GM21737 (cell line): Measurements from ENCODE around the gene NDC80.

Source experiments
- ATAC-seq: cut with Tn5 transposase; IDR thresholded peaks from one replicate; pipeline ENCODE4 v1.9.1; 2021; ENCODE audit warnings: mild to moderate bottlenecking, moderate library complexity; ENCODE audit not compliant: unreplicated experiment

Gene NDC80

DNA sequence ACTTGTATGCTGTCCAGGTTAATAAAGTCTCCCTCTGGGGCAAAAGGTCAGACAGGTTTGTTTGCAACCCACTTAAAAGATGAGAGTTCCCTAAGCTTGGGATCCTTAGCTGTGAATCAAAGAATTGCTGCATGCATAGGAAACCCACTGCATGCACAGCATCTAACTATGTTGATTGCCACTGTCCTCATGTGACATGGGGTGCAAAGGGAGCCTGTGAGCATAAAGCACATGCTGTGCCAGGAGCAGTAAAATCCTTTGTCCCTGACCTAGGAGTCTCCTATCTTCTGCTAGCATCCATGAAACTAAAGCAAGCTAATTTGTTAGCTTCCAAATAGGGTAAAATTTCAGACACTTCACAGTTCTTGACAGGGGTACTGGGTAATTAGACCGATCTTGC is 13.8 kb upstream of the NDC80 start:
- ATAC-seq = no peak

DNA sequence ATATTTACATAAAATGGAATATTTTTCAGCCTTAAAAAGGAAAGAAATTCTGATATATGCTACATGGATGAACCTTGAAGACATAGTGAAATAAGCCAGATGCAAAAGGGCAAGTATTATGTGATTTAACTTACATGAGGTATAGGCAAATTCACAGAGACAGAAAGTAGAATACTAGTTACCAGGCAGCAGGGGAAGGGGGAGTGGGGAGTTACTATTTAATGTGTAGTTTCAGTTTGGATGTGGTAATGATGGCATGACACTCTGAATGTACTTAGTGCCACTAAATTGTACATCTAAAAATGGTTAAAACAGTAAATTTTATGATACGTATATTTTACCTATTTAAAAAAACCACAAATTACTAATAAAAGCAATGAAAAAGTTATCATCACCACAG is 12.1 kb upstream of the NDC80 start:
- ATAC-seq = no peak

DNA sequence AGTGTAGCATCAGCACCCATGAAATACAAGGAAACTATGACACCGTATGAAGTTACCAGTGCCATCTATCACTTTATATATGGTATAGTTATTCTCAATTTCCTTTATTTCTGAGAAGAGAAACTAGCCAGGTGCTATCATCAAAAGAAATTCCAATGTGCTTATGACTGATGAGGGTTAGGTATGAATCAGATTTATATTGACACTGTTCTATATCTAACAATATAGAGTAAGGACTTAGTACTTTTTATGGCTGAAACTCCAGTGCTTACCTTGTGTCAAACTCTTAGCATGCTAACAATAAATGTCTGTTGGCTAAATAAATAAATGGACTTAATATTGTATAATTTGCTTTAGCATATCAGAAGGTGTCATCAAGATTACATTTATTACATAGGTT is 7.0 kb upstream of the NDC80 start:
- no peak for ATAC-seq

DNA sequence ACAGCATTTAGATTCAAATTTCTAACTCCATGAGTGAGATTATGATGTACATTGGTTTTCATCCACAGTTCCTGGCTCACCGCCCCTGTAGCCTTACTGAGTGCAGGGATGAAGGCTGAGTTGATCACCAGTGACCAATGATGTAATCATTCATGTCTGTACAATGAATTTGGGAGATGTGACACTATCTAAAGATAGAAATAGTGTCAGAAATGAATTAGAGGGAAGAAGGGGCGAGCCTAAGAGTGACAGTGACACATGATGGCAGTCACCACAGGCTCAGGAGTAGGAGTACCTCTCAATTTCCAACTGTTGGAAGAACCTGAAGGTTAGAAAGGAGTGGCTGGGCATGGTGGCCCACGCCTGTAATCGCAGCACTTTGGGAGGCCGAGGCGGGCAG is 3.2 kb upstream of the NDC80 start:
- ATAC-seq = no peak

DNA sequence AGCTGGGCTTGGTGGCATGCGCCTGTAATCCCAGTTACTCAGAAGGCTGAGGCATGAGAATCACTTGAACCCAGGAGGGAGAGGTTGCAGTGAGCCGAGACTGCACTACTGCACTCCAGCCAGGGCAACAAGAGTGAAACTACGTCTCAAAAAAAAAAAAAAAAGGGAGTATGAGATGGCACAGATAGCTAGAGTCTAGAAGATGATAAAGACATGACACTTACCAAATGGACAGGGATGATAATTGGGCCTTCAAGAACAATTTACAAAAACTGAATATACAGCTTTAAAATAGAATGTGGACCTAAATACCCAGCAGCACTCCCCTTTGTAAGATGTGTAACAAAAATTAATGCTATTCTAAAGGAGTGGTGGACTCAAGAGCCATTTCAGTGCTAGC is 2.8 kb upstream of the NDC80 start:
- ATAC-seq = no peak

GRCh38 chr18:2569338-2570207 is 1.8 kb upstream of the NDC80 start:
- ATAC-seq = no peak

DNA sequence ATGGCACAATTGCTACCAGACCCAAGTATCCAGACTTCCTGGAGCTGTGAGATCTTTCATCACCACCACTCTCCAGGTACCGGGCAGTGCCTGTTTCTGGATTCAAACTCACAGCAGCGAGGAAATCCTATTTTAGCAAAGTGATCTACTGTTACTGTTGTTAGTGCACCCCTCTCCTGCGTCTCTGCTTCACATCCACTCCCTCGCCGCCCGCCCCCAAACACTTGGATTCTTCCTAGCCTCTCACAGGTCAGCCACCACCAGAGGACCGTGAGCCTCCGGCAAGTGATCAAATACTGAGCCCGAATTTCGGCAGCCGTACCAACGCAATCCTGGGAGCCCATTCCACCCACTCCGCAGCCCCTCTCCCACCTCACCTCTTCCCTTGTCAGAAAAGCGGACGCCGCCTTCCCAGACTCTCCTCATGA is 571 bp upstream of the NDC80 start:
- peak; percentile 47 for ATAC-seq

DNA sequence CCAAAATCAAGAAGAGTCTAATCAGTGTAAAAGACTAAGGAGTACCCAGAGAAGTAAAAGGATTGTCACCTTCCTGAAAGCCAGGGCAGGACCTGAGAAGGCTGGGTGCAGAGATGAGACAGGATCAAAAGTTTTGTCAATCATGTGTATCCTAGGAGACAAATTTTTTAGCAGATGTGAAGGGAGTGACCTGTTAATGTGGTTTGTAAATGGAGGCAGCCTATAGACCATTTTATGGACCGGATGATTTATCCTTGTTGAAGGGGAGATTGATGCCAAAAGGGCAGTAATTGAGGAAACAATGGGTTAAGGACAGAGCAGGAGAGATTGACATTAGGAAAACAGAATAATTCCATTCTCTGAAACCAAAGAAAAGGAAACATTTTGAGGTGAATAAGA is 813 bp downstream of the NDC80 start:
- ATAC-seq = peak; percentile 12

DNA sequence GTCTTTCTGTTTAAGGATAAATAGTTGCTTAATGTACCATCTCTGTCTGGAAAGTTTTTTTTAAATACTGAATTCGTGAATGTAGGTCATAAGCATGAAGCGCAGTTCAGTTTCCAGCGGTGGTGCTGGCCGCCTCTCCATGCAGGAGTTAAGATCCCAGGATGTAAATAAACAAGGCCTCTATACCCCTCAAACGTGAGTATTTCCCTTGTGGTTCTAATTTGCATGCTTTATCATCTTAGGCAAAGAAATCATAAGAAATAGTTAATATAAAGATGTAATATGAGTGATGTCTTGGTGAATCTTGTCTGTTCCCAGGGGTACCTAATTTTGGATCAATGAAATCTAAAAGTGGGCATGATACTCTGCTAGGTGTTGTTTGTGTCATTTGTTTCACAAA is 1.5 kb downstream of the NDC80 start:
- no peak for ATAC-seq

DNA sequence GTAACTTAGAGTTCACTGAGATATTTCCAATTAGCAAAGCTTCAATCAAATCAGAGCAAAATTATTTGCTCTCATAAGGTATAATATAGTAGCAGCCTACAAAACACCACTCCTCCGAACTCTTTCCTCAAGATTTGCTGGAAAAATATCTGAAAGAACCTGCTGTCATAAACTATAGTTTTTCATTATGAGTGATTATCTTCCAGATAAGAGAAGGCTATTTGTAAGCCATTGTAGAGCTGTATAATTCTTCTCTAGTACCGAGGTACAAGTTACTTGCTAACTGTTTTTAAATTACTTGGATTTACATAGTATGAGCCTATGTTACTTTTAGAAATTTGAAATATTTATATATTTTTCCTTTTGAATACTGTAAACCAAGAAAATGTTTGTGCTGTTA is 2.1 kb downstream of the NDC80 start:
- no peak for ATAC-seq

GRCh38 chr18:2587788-2588187 is 16.4 kb downstream of the NDC80 start:
- no peak for ATAC-seq

DNA sequence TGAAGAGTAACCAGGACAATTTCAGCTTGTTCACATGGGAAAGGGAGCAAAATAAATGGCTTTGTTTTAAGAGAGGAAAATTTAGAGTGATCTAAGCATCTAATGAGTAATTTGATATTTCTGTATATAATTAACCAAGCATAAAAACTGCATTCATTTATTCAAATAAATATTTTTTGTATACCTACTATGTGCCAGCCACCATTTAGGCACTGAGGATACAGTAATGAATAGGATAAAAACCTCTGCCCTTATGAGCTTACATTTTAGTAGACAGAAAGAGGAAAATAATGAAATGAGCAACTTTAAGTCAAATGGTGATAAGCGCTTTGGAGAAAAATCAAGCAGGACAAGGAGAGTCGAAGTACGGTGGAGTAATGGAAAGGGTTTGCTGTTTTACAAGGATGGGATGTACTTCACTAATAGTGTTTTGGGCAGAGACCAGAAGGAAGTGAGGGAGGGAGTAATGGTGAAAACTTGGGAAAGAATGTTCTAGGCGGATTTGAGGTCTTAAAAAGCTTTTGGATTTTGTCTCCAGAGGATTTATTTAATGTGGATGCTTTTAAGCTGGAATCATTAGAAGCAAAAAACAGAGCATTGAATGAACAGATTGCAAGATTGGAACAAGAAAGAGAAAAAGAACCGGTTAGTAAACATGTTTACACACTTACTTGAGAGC is 17.4 kb downstream of the NDC80 start:
- no peak for ATAC-seq

DNA sequence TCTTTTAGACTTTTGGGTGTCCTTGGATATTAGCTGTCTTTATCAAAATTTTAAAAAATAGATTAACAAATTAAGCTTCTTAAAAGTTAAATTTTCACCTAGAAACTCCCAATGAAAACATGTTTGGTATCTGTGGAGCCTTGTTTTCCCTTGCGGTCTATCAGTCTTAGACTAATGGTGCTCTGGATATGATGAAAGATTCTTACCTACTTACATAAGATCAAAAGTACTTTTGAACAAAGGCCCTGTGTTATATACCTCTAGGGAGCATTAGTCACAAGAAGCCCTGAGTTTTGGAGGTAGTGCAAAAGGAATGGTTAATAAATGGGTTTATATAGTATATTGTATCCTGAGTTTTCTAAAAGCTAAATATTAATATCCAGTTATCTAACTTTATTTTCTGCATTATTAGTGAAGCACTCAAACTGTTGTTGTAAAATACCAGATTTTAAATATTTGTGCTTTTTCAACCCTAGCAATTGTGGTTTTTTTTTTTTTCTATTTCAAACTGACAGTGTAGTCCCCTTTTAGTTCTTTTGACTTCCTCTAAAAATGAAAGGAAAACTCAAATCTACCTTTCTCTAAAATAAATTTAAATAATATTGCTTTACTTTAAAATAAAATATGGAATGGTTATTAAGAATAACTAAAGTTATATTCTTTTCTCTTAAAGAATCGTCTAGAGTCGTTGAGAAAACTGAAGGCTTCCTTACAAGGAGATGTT is 18.1 kb downstream of the NDC80 start:
- ATAC-seq = no peak

- ATAC-seq = no peak
These were observed 18.9 kb downstream of the NDC80 start for GRCh38 chr18:2590303-2590702.

DNA sequence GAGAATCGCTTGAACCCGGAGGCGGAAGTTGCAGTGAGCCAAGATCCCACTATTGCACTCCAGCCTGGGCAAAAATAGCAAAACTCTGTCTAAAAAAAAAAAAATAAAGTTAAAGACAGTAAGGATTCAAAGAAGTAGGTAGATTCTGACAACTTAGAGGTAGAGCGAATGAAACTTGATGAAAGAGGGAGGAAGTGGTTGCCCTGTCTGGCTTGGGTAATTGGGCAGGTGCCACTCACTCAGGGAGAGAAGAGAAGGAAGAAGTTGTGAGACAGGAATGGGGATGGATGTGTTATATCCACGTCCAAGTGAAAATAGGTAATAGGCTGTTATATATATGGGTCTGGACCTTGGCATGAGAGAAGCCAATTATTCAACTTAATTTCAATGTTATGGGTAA is 26.3 kb downstream of the NDC80 start:
- no peak for ATAC-seq

- ATAC-seq = no peak
These were observed 31.5 kb downstream of the NDC80 start for GRCh38 chr18:2602844-2603243.

DNA sequence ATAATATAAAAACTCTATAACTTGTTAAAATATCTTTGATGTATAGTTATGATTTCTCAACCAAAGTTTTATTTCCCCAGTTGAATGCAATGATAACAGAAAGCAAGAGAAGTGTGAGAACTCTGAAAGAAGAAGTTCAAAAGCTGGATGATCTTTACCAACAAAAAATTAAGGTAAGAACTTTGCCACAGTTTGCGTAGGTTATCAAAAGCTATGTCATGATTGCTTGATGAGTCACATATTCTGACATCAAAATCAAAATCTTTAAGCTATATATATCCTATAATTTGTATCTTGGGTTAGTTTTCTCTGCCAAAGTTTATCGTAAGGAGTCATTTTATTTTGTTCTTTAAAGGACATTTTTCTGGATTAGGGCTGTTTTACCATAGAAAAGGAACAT is 35.0 kb downstream of the NDC80 start:
- no peak for ATAC-seq

- no peak for ATAC-seq
These were observed 38.2 kb downstream of the NDC80 start for GRCh38 chr18:2609604-2610003.

GRCh38 chr18:2610549-2610948 is 39.2 kb downstream of the NDC80 start:
- ATAC-seq = no peak

GRCh38 chr18:2612996-2613395 is 41.6 kb downstream of the NDC80 start:
- ATAC-seq = no peak

- ATAC-seq = no peak
These were observed 46.1 kb downstream of the NDC80 start for GRCh38 chr18:2617401-2617998.
